Measurements from ENCODE around the gene UROC1.
A peak's percentile ranks its signal among the peaks of the same experiment; 100 is the strongest.

UROC1 gene

DNA sequence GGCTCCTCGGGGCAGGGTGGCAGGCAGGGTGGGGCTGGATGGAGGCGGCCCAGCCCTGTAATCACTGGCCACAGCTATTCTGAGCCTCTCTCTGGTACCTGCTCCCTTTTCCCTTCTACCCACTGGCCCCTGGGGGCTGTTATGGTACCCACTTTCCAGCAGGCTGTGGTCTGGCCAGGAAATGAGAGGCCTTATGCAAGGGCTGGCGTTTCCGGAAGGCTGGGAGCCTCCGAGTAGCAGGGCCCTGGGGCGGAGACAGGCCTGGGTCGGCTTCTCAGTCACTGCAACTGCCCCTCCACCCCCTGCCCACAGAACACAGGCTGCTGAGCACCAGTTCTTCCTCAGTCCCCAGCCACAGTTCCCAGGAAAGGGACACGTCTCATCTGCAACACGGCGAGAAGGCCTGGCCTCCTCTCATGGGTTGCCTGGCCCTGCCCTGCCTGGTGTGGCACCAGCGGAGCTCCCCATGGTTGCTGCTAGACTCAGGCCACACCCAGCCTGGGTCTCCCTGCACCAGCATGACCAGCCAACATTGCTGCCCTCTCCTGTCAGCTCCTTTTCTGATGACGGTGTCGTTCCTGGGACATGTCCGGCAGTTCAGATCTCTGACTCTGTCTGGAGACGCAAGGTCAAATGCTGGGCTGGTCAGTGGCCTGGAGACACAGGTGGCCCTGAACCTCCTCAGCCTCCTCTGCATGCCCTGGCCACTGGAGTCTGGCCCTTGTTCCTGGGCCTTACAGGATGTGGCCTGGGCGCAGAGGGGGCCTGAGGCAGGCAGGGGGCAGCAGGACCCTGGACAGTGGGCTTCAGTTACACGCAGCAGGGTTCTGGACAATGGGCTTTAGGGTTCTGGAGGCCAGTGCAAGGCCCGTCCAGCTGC is 12.8 kb upstream of the UROC1 start:
- peak; percentile 22 to 37 for DNase-seq

DNA sequence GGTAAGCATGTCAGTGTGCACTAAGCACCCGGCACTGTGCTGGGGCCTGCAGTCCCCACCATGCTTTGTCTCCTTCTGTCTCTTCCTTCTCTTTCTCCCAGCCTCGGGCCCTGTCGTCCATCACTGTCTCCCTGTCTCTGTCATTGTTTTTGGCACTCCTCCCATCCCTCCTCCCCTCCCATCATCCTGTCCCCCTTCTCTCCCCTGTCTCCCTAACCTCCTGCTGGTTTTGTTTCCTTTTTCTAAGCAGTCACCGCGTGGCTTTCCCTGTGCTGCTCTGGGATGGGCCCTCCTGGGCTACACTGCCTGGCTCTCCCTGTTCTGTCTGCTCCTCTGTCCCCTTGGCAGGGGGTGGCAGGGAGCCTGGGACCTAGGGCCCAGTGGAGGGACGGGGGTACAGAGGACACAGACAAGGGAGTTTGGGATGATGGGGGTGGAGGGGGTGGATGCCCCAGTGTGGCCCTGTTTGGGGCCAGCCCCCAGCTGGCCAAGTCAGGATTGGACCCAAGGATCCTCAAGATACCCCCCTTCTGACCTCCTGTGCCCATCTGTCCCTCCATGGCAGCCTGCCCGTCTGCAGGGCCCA is 12.1 kb upstream of the UROC1 start:
- no peak for DNase-seq

DNA sequence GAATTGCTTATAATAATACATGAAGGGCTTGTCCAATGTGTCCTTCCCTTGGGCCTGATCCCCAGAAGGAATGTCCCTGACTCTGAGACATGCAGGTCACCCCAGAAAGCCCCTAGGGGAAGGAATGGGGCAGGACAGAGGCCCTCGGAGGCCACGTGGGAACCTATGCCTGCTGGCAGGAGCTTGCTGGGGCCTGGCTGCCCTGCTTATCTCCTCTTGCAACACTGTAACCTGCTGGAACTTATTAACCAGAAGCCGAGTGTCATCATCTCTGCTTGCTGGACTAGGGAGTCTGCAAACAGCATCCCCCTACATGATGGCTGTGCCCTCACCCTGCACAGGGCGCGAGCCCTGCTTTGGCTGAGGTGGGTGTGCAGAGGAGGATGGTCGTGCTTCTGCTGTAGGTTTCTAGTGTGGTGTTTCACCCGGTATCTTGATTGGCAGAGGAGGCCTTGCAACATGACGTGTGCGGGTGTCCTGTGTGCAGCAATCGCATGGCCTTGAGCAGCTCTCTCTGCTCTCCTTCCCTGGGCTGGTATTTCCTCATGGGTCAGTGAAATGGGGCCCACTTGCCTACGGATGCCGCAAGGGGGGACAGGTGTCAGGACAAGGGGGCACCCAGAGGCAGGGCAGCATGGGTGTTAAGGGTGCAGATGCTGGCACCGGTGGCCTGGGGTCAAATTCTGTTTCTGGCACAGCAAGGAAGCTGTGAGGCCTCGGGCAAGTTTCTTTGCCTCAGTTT is 11.4 kb upstream of the UROC1 start:
- DNase-seq = peak; percentile 20 to 42

DNA sequence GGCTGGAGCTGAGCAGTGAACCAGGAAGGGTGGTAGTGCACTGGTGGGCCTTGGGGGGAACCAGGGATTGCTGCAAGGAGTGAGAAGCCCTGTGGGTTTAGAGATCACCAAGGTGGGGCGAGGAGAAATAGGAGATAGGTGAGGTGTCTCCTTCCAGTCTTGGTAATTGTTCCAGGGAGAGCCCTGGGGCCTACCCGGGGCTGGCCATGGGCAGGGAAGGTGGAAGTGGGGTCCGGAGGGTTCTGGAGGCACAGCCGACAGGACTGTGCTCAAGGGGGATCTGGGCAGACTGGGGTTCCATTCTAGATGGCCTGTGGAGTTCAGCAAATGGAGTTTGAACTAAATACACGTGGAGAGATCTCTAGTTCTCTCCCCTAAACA is 10.8 kb upstream of the UROC1 start:
- DNase-seq = no peak

DNA sequence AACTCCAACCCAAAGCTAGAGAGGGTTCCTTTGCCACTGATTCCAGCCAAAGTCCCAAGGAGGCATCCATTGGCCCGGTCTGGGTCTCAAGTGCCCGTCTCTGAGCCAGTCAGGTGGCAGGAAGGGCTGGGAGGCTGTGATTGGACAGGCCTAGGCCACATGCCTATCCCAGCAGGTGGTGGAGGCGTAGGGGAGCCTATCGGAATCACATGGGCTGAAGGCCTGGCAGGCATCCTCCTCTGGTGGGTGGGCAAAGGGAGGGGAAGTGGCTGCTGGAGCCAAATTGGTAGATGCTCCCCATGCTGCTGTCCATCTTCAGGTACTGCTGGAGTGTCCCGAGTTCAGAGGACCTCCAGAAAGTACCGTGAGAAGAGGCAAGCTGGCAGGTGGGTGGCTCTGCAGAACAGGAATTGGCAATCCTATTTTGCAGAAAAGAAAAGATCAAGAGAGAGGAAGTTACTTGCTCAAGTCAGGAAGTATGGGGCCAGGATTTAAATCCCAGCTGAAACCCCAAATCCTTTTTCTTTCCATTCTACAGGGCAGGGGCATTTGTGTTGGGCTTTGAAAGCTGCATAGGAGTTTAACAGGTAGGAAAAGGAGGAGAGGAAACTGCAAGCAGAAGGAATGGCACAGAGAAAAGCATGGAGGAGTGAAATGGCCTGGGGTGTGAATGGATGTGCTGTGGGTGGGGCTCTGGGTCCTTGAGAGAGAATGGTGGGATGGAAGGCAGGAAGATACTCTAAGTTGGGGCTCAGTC is 10.1 kb upstream of the UROC1 start:
- peak in 1 of 2 donors; percentile 57 for DNase-seq

DNA sequence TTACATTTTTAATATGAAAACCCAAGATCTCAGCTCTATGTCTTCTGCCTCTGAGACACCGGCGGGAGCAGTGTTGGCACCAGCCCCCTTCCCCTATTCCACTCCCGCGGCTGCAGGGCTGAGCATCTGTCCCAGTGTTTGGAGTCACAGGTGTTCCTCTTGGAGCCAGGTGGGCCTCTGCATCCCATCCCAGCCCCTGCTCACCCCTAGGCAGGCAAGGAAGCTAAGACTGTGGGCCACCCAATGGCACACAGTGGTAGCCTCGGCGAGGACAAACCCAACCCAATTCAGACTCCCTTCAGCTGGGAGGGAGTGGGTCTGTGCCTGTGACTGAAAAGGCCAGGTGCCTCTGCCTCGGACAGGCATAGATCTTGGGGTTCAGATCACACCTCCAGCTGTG is 9.4 kb upstream of the UROC1 start:
- DNase-seq = no peak

DNA sequence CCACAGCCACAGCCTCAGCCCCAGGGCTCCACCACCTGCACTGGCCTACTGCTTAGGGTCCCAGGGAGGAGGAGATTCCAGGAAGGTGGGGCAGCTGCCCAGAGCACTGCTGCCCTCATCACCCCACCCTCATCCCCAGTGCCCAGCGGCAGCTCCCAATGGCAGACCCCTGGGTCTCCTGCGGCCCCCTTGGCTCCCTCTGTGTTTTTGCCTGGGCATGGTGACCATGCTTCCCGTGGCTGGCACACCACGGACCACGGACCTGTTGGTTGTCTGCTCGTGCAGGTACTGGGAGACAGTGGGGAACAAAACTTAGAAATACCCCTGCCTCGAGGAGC is 9.1 kb upstream of the UROC1 start:
- no peak for DNase-seq

DNA sequence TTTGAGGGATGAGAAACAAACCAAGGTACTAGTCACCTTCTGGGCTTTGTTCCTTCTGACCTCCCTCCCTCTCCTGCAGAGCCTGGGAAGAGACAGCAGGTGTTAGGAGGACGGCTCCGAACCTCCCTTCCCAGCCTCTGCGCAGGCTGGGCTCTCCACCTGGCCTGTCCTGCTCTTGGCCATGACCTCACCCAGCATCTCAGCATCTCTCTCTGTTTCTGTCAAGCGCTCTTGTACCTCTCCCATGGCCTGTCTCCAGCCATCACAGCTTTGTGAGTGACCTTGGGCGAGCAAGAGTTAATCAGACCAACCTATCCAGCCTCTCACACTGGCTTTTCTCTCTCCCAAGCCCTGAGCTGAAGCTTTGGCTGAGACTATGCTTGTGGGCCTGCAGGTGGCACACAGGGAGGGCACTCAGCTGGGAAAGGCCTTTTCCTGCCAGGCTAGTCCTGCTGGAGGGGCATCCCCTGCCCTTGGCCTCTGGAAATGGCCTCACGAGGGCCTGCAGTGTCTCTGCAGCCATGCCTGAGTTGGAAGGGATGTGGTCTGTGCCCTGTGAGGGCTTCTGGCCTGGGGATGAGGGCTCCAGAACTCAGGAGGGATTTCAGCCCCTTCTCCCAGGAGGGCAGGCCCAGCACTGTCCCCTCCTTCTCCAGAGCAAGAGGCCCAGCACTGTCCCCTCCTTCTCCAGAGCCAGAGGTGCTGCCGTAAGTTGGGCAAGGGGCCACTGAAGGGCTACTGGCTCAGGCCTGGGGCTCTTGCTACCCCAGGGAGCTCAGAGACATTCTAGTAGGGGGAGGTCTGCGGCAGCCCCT is 8.5 kb upstream of the UROC1 start:
- no peak for DNase-seq

DNA sequence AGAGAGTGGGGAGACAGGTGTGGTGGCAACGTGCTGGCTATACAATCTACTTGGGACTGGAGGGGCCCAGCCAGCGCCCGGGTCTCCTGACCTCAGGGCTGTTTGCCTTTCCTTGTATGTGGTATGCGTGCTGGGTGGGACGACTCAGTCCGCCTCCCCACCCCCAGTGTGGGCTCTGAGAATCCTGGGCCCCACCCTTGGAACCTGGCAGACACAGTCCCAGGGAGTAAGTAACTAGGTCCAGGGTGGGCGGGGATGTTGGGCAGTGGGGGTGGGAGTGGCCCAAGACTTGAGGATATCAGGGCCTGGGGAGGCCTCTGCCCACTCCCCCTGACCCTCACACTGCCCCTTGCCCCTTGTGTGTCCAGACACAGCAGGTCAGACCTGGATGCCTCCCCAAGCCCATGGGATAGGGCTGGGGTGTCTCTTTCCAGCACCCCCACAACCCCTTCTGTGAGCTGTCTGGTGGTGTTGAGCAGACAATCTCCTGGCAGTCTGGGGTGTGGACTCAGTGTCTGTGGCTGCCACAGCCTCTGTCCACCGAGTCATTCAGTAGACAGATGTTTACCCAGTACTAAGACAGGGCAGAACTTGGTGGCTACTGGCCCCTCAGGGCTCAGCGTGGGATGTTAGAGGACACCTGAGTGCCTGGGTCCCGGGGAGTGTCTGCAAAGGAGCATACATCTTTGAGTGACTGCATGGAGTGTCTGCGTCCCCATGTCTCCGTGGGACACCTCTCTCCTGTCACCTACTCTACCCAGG is 7.7 kb upstream of the UROC1 start:
- DNase-seq = no peak

DNA sequence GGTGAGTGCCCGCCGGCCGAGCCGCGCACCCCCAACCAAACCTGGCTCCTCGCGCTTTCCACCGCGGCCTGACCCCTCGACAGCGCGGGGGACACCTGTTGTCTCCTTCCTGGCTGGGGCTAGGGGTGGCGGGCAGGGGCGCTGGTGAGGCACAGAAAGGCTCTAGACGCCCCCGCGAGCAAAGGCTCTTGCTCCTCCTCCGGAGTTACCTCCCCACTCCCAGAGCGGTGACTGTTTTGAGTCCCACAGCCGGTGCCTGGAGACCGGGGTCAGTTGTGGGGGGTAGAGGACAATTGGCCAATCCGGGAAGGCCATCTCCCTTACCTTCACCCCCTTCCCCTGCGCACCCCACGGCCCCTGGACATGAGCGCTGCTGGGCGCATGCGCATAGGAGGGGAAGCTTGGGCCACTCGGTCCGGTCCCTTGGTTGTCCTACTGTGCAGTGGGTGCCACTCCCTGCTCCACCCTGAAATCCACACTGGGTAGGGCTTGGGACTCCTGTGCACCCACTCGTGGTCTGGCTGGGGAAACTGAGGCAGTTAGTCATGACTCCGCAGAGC is 6.9 kb upstream of the UROC1 start:
- peak in 1 of 2 donors; percentile 47 for DNase-seq

DNA sequence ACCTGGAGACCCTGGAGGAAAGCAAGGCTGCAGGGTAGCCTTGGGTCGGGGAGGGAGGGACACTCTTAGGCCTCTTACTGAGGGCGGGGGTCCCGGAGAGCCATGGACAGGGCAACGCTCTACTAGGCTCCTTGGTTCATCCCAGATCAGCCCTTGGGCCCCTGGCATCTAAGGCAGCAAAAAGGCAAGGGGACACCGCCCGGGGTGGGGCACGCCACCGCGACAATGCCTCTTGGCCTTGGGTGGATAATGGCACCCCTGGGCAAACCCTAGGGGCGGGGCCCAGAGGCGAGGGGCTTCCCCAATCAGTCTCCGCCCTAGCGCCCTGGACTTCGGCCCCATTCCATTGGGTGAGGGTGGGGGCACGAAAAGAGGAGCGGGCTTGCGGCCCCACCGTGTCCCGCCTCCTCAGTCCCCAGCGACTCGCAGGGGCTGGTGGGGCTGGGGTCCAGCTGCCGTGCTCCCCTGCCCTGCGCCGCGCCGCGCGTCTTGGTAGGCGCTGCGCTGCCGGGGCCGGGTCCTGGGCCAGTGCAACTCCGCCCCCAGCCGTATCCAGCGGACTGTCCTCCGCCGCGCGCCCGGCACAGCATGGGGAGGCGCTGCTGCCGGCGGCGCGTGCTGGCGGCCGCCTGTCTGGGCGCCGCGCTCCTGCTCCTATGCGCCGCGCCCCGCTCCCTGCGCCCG is 6.3 kb upstream of the UROC1 start, which contains the start of gene CHST13:
Gene CHST13 (plus strand): TSS at position 411 of the 684 bp plus-strand sequence. CDS start 178 bp downstream, at position 589.
- DNase-seq = peak; percentile 54 to 64

DNA sequence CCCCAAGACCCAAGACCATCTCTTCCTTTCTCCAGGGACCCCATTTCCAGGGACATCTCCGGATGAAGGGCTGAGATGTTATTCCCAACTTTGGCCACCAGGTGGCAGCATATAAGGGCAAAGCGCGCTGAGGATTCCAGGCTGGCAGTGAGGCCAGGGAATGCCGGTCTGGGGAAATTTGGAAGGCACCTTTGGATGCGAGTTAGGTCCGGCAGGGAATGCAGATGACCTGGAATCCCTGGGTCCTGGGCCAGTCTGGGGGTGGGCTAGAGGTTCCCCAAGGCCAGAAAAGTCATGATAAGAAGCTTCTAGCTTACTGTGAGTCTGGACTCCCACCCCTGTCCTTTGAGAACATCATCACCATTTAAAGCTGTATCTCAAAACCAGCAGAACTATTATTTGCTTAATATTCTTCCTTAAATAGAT is 4.8 kb upstream of the UROC1 start:
- DNase-seq = peak in 1 of 2 donors; percentile 71

DNA sequence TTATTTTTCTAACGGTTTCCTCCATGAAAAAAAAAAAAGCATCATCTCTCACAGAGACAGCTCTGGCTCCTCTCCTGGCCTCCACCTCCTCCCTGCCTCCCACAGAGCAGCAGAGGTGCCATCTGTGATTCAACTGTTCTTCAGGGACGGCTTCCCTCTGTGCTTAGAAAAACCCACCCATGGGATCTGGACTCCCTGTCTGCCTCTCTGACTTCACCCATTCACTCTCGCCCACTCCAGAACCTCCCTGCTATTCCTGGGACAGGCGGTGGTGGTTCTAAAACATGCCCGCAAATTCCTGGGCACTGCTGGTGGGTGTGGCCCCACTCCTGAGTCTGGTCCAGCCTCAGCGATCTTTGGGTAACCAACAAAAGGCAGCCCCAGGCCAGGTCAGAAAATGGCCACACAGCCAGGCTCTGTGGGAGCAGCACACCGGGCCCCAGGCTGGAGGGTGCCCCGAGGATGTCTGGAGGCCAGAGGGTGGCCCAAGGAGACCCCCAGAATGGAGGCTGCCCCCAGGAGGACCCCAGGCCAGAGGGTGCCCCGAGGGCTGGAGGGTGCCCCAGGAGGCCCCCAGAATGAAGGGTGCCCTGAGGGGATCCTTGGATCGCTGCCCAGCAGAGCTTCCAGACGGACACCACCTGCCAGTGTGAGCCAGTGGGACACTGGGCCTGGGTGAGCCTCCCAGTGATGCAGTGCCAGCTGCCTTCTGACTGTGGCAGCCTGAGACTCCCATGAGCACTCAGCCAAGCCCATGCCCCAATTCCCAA is 3.7 kb upstream of the UROC1 start:
- DNase-seq = no peak

DNA sequence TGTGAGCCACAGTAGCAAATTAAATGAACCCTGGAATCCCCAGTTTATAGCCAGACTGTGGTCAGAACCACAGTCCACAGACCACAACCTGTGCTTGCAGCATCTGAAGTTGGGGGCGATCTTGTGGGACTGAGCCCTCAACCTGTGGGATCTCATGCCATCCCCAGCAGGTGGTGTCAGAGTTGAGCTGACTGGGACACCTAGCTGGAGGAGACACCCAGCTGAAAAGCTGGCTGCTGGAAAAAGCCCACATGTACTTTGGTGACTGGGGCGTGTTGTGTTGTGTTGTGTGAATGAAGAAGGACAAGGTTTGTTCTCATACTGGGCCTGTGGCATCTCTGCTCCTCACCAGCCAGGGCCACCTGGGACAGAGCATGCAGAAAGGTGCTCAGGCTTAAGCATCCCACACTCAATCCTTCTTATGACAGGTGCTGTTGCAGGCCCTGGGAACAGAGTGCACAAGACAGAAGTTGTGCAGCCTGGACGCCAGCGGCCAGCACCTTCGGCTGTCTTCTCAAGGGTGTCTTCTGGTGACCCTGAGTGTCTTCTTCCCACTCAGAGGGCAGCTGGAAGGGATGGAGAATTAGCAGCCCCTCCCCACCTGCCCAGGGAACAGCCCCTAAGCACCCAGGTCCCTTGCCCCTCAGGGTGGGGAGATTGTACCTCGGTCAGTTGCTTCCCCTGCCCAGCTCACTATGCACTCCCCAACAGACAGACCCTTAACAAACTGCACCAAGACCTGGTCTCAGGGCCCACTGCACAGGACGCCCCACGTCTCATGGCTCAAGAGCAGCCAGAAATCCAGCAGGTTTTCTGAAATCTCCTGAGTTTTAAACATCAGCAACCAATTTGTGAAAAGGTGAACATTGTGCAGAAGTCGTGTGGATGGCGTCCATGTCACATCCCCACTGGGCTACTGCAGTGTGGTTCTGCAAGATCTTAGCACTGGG is 2.2 kb upstream of the UROC1 start:
- no peak for DNase-seq

DNA sequence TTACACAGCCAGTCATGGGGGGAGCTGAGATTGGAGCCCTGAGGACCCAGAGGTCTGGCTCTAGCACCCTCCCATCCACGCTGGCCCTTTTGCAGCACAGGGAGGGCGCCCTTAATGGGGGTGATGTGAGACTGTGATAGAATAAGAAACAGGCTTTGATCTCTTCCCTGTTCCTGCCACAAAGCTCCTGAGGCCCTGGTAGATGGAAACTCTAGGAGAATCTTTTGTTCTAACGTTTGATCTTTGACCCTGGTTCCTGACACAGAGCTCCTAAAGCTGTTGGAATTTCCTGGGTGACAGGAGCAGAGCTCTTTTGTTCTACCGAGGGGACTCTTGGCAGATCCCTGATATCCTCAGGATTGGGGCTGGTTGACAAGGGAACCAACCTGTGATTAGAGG is 1.2 kb upstream of the UROC1 start:
- no peak for DNase-seq

DNA sequence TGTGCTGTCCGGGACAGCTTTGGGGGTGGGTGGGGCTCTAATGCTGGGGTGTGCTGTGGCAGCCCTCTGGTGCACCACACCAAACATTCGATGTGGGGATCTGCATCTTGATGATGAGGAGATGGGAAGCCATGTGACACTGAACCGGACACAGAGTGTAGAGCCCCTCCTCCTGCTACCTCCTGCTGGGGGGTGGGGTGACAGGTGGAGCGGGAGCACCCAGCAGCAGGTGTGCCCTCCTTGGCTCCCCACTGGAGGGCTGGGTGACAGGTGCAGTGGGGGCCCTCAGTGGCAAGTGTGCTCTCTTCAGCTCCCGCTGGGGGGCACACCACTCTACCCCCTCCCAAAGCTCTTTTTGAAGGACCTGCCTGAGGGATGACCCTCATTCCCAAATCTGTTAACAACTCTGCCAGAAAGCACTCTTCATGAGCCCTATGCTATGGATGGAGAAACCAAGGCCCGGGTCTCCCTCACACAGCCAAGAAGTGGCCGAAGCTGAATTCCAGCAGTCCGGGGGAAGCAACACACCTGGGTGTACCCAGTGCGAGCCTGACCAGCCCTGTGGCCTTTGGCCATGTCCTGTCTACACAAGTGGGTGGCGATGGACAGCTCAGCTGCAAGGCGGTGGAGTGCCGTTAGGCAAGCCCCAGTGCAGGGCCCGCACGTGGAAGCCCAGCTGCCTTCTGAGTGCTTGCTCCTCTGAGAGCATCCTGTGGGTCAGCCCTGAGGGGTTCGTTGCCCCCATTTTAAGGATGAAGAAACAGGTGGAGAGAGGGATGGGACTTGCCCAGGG is 609 bp upstream of the UROC1 start:
- DNase-seq = no peak

DNA sequence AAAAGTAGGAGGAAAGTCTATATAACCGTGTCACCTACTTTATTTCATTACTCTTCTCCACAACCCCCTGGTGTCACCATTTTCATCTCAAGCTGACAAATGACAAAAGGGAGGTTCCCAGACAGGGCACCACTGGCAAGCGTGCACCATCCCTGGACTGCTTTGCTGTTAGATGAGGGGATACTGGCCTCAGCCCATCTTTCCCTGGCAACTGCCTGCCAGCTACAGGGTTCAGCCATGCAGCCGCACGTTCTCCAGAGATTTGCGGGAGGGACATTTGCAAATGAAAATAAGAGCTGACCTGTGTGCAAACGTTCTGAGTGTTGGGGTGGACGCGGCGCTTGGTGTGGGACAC is 660 bp downstream of the UROC1 start:
- no peak for DNase-seq

Data from inflammatory macrophage treated with lipopolysaccharide for 1 hour (primary cell).